A673 (cell line): Measurements from ENCODE around the gene LTBP2.

Source experiments
- EZH2 ChIP-seq: fragments of 200-600 bp; sonication (generic); IDR thresholded peaks from 2 replicates; pipeline ENCODE4 v1.6.1; 2017; ENCODE audit warnings: borderline replicate concordance, low read depth, mild to moderate bottlenecking, mixed read lengths, antibody characterized with exemption, low read length; ENCODE audit not compliant: poor library complexity, severe bottlenecking
- TF ChIP-seq, protein P1 (sequence below): fragments of 300-800, 200-600 bp; sonication (generic); conservative IDR thresholded peaks from 2 replicates; pipeline ENCODE4 v1.5.1; 2017; ENCODE audit warnings: low read depth, mild to moderate bottlenecking, antibody characterized with exemption, low read length, moderate library complexity, mixed read lengths

- TF ChIP-seq, protein P1, sequence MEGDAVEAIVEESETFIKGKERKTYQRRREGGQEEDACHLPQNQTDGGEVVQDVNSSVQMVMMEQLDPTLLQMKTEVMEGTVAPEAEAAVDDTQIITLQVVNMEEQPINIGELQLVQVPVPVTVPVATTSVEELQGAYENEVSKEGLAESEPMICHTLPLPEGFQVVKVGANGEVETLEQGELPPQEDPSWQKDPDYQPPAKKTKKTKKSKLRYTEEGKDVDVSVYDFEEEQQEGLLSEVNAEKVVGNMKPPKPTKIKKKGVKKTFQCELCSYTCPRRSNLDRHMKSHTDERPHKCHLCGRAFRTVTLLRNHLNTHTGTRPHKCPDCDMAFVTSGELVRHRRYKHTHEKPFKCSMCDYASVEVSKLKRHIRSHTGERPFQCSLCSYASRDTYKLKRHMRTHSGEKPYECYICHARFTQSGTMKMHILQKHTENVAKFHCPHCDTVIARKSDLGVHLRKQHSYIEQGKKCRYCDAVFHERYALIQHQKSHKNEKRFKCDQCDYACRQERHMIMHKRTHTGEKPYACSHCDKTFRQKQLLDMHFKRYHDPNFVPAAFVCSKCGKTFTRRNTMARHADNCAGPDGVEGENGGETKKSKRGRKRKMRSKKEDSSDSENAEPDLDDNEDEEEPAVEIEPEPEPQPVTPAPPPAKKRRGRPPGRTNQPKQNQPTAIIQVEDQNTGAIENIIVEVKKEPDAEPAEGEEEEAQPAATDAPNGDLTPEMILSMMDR = no peak
- TF ChIP-seq EZH2 = no peak
Measured at GRCh38 chr14:74604157-74604556, 7.9 kb downstream of the LTBP2 start.
